Esophagus muscularis mucosa (tissue), 4 donors: ENCODE data around the gene IGSF5.

Experiments used
- EP300 ChIP-seq: sonication (generic); formaldehyde crosslinking; IDR thresholded peaks from one replicate; pipeline ENCODE4 v1.6.1; 2017; ENCODE audit warnings: antibody characterized with exemption
- POLR2AphosphoS5 ChIP-seq, 2 donors: sonication (generic); formaldehyde crosslinking; IDR thresholded peaks; one replicate each; pipeline ENCODE4 v1.6.1; 2017; ENCODE audit warnings: antibody characterized with exemption in 2 of 2
- TF ChIP-seq, protein P1 (sequence below), 3 experiments: fragments of 200-600 bp in 2 of 3; fragments of 450-650 bp in 1 of 3; sonication (generic) in 2 of 3; IDR thresholded peaks; one replicate each; pipeline ENCODE4 v1.5.1; 2017 to 2019; ENCODE audit warnings: antibody characterized with exemption in 3 of 3, mild to moderate bottlenecking in 2 of 3, moderate library complexity in 1 of 3

DNA sequence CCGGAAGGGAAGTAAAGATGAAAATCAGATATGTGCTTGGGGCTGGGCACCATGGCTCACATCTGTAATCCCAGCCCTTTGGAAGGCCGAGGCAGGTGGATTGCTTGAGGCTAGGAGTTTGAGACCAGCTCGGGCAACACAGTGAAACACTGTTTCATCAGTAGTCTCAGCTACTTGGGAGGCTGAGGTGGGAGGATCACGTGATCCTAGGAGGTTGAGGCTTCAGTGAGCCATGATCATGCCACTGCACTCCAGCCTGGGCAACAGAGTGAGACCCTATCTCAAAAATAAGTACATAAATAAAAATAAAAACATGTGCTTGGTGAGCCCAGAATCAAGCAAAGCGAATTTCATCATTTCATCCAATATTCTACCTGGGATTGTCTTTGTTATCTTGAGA is 98.9 kb downstream of the IGSF5 start:
- TF ChIP-seq POLR2AphosphoS5 (IDR thresholded peaks at IDR 0.05): no peak
- TF ChIP-seq EP300: no peak
- TF ChIP-seq, protein P1, sequence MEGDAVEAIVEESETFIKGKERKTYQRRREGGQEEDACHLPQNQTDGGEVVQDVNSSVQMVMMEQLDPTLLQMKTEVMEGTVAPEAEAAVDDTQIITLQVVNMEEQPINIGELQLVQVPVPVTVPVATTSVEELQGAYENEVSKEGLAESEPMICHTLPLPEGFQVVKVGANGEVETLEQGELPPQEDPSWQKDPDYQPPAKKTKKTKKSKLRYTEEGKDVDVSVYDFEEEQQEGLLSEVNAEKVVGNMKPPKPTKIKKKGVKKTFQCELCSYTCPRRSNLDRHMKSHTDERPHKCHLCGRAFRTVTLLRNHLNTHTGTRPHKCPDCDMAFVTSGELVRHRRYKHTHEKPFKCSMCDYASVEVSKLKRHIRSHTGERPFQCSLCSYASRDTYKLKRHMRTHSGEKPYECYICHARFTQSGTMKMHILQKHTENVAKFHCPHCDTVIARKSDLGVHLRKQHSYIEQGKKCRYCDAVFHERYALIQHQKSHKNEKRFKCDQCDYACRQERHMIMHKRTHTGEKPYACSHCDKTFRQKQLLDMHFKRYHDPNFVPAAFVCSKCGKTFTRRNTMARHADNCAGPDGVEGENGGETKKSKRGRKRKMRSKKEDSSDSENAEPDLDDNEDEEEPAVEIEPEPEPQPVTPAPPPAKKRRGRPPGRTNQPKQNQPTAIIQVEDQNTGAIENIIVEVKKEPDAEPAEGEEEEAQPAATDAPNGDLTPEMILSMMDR (IDR thresholded peaks at IDR 0.05): no peak
